SJSA1 (cell line): ENCODE measurements around the gene OSBPL6. TPM values are rescaled to one million over a fixed set of nuclear protein-coding genes. Genes with fewer than 3 reads are reported as not detected.
"Not testable (repeated sequence)": the region's sequence is repeated elsewhere in the genome, so short reads cannot be mapped to it uniquely, and the experiment has no call there.

Source experiments
- DNase-seq, 2 experiments: peaks; one replicate each; pipeline ENCODE4 v3.0.0-alpha.2; 2015 to 2020; ENCODE audit warnings: low spot score in 2 of 2, low read depth in 1 of 2
- H3K27ac ChIP-seq: fragments of 250-450 bp; sonication (Bioruptor Pico); 2 replicates; pipeline ENCODE4 v1.5.1; 2020; ENCODE audit warnings: mild to moderate bottlenecking, moderate library complexity
- H3K27me3 ChIP-seq: fragments of 250-450 bp; sonication (Bioruptor Pico); replicated peaks from 2 replicates; pipeline ENCODE4 v1.5.1; 2020; ENCODE audit warnings: mild to moderate bottlenecking, moderate library complexity
- H3K36me3 ChIP-seq: fragments of 250-450 bp; sonication (Bioruptor Pico); 2 replicates; pipeline ENCODE4 v1.5.1; 2020; ENCODE audit warnings: mild to moderate bottlenecking
- H3K4me1 ChIP-seq: fragments of 250-450 bp; sonication (Bioruptor Pico); replicated peaks from 2 replicates; pipeline ENCODE4 v1.6.1; 2021; ENCODE audit warnings: mild to moderate bottlenecking
- H3K4me3 ChIP-seq: fragments of 250-450 bp; sonication (Bioruptor Pico); 2 replicates; pipeline ENCODE4 v1.5.1; 2020; ENCODE audit warnings: mild to moderate bottlenecking
- H3K9me3 ChIP-seq: fragments of 250-450 bp; sonication (Bioruptor Pico); replicated peaks from 2 replicates; pipeline ENCODE4 v1.5.1; 2020; ENCODE audit warnings: mild to moderate bottlenecking
- total RNA-seq: library from RNA; depleted of rRNA; stranded (reverse); fragments of >200 nt; shearing (Covaris generic); gene quantifications from 2 replicates; pipeline ENCODE4 v1.2.3, GENCODE V29; 2014

Gene OSBPL6
- total RNA-seq, 1 experiment from 2014 or later = 0.95 TPM

GRCh38 chr2:178357704-178358103, 163.4 kb downstream of the OSBPL6 start:
- H3K27me3 ChIP-seq, H3K9me3 ChIP-seq, H3K4me1 ChIP-seq, DNase-seq, H3K27ac ChIP-seq, H3K4me3 ChIP-seq, H3K36me3 ChIP-seq: not testable (repeated sequence)

- no peak overlapping the region for H3K4me3 ChIP-seq
- H3K27ac ChIP-seq = no peak overlapping the region
- no peaks in the 10 kb centered on the region for H3K36me3 ChIP-seq
- DNase-seq = no peak
- H3K9me3 ChIP-seq = no peaks in the 10 kb centered on the region
- no peaks in the 10 kb centered on the region for H3K27me3 ChIP-seq
- H3K4me1 ChIP-seq = no peaks in the 10 kb centered on the region
Measured at GRCh38 chr2:178359192-178359912, 165.0 kb downstream of the OSBPL6 start.

GRCh38 chr2:178361588-178361987, 167.3 kb downstream of the OSBPL6 start:
- no peak overlapping the region for H3K4me3 ChIP-seq
- H3K9me3 ChIP-seq = no peaks in the 10 kb centered on the region
- no peak for DNase-seq
- no peaks in the 10 kb centered on the region for H3K27me3 ChIP-seq
- H3K4me1 ChIP-seq = no peaks in the 10 kb centered on the region
- no peak overlapping the region for H3K27ac ChIP-seq
- H3K36me3 ChIP-seq = no peaks in the 10 kb centered on the region

- no peak for DNase-seq
- no peaks in the 10 kb centered on the region for H3K36me3 ChIP-seq
Measured at GRCh38 chr2:178363252-178363651, 168.9 kb downstream of the OSBPL6 start.

GRCh38 chr2:178365116-178365515, 170.8 kb downstream of the OSBPL6 start:
- Histone ChIP-seq H3K27ac (no peak overlapping the region), H3K4me1 (no peaks in the 10 kb centered on the region), H3K36me3 (no peaks in the 10 kb centered on the region), H3K27me3 (no peaks in the 10 kb centered on the region), H3K9me3 (no peaks in the 10 kb centered on the region), H3K4me3 (no peak overlapping the region)
- no peak for DNase-seq

More at GRCh38 chr2:178363252-178363651, 168.9 kb downstream of the OSBPL6 start:
- H3K27ac ChIP-seq = no peak overlapping the region
- H3K4me1 ChIP-seq = no peaks in the 10 kb centered on the region
- H3K9me3 ChIP-seq = no peaks in the 10 kb centered on the region
- H3K27me3 ChIP-seq = no peaks in the 10 kb centered on the region
- no peak overlapping the region for H3K4me3 ChIP-seq

- Histone ChIP-seq H3K36me3 (no peaks in the 10 kb centered on the region), H3K27me3 (no peaks in the 10 kb centered on the region), H3K4me1 (no peaks in the 10 kb centered on the region), H3K27ac (no peak overlapping the region), H3K9me3 (no peaks in the 10 kb centered on the region), H3K4me3 (no peak overlapping the region)
- no peak for DNase-seq
Measured at GRCh38 chr2:178366412-178366811, 172.1 kb downstream of the OSBPL6 start.

GRCh38 chr2:178367344-178367743, 173.0 kb downstream of the OSBPL6 start:
- H3K27me3 ChIP-seq = no peaks in the 10 kb centered on the region
- no peaks in the 10 kb centered on the region for H3K4me1 ChIP-seq
- no peaks in the 10 kb centered on the region for H3K36me3 ChIP-seq
- H3K9me3 ChIP-seq = no peaks in the 10 kb centered on the region
- H3K4me3 ChIP-seq = no peak overlapping the region
- DNase-seq = no peak
- no peak overlapping the region for H3K27ac ChIP-seq

- Histone ChIP-seq H3K27ac (no peak overlapping the region), H3K27me3 (no peaks in the 10 kb centered on the region), H3K4me1 (no peaks in the 10 kb centered on the region), H3K4me3 (no peak overlapping the region), H3K9me3 (no peaks in the 10 kb centered on the region), H3K36me3 (no peaks in the 10 kb centered on the region)
- DNase-seq = no peak
Measured at GRCh38 chr2:178374865-178375264, 180.6 kb downstream of the OSBPL6 start.

- no peaks in the 10 kb centered on the region for H3K27me3 ChIP-seq
- no peak overlapping the region for H3K27ac ChIP-seq
- no peaks in the 10 kb centered on the region for H3K4me1 ChIP-seq
- no peaks in the 10 kb centered on the region for H3K36me3 ChIP-seq
- no peak overlapping the region for H3K4me3 ChIP-seq
- no peaks in the 10 kb centered on the region for H3K9me3 ChIP-seq
- DNase-seq = no peak
Measured at GRCh38 chr2:178377046-178377445, 182.7 kb downstream of the OSBPL6 start.

- Histone ChIP-seq H3K36me3 (no peaks in the 10 kb centered on the region), H3K27ac (no peak overlapping the region), H3K9me3 (no peaks in the 10 kb centered on the region), H3K4me1 (no peaks in the 10 kb centered on the region), H3K4me3 (no peak overlapping the region), H3K27me3 (no peaks in the 10 kb centered on the region)
- DNase-seq = no peak
Measured at GRCh38 chr2:178379162-178380004, 185.1 kb downstream of the OSBPL6 start.

- Histone ChIP-seq H3K4me3 (no peak overlapping the region), H3K36me3 (no peaks in the 10 kb centered on the region), H3K27me3 (no peaks in the 10 kb centered on the region), H3K4me1 (no peaks in the 10 kb centered on the region), H3K27ac (no peak overlapping the region), H3K9me3 (no peaks in the 10 kb centered on the region)
- no peak for DNase-seq
Measured at GRCh38 chr2:178380763-178381162, 186.5 kb downstream of the OSBPL6 start.

GRCh38 chr2:178383718-178384117, 189.4 kb downstream of the OSBPL6 start:
- Histone ChIP-seq H3K9me3 (no peaks in the 10 kb centered on the region), H3K4me1 (no peaks in the 10 kb centered on the region), H3K36me3 (no peaks in the 10 kb centered on the region), H3K27me3 (0 out of 2 replicates have a peak, but pooled peaks cover 3% of the 10 kb centered on the region), H3K27ac (no peak overlapping the region), H3K4me3 (no peak overlapping the region)
- no peak for DNase-seq

GRCh38 chr2:178385595-178386148, 191.4 kb downstream of the OSBPL6 start:
- DNase-seq = no peak
- no peak overlapping the region for H3K27ac ChIP-seq

More at GRCh38 chr2:178385595-178386148, 191.4 kb downstream of the OSBPL6 start:
- Histone ChIP-seq H3K4me1 (no peaks in the 10 kb centered on the region), H3K4me3 (no peak overlapping the region), H3K9me3 (no peaks in the 10 kb centered on the region), H3K27me3 (0 out of 2 replicates have a peak, but pooled peaks cover 3% of the 10 kb centered on the region), H3K36me3 (no peaks in the 10 kb centered on the region)
